HG02840 (cell line): Measurements from ENCODE around the gene MAGEA1.
"Not testable (repeated sequence)": the region's sequence is repeated elsewhere in the genome, so short reads cannot be mapped to it uniquely, and the experiment has no call there.

Source experiments
- ATAC-seq: cut with Tn5 transposase; IDR thresholded peaks from one replicate; pipeline ENCODE4 v1.9.1; 2021; ENCODE audit warnings: mild to moderate bottlenecking, moderate library complexity, moderate number of reproducible peaks; ENCODE audit not compliant: unreplicated experiment, low FRiP score

Gene MAGEA1, protein sequence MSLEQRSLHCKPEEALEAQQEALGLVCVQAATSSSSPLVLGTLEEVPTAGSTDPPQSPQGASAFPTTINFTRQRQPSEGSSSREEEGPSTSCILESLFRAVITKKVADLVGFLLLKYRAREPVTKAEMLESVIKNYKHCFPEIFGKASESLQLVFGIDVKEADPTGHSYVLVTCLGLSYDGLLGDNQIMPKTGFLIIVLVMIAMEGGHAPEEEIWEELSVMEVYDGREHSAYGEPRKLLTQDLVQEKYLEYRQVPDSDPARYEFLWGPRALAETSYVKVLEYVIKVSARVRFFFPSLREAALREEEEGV

DNA sequence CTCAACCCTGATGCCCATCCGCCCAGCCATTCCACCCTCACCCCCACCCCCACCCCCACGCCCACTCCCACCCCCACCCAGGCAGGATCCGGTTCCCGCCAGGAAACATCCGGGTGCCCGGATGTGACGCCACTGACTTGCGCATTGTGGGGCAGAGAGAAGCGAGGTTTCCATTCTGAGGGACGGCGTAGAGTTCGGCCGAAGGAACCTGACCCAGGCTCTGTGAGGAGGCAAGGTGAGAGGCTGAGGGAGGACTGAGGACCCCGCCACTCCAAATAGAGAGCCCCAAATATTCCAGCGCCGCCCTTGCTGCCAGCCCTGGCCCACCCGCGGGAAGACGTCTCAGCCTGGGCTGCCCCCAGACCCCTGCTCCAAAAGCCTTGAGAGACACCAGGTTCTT, at the start of gene MAGEA1:
TSS of gene MAGEA1 (plus strand) at position 154 of the 400 bp plus-strand sequence. CDS start 3,106 bp downstream, outside the sequence.
- no peak for ATAC-seq

DNA sequence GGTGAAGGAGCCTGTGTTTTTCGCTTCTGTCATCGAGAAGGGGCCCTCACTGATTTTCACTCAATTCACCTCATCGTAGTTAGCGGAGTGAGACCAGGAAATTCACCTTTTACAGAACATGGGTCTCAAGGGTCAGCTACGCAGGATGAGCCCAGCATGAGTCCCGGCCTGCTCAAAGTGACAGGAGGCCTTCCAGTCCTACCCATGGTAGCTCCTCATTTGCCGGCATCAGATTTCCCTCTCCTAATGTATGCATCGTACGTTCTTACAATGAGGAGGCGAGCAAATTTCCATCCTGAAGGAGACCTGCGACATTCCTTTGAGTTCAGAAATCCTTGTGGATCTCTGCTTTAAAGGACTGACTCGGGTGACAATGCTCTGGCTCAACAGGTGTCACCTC, 46.2 kb upstream of the MAGEA1 start:
- ATAC-seq = not testable (repeated sequence)

DNA sequence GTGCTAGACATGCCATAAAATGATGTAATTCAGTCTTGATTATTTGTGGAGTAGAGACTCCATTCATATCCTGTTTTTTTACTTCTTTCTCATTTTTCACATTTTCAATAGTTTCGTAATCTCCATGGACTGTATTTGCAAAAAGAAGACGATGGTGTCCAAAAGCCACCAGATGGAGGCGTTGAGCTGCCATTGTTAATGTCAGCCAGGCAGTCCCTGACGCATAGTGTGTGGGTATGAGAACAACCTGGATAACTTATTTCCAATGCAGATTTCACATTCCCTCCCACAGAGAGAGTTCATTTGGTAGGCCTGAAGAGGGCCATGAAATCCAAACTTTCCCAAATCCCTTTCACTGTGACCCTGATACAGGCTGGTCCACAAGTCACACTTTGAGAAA, 40.0 kb upstream of the MAGEA1 start:
- ATAC-seq = not testable (repeated sequence)

DNA sequence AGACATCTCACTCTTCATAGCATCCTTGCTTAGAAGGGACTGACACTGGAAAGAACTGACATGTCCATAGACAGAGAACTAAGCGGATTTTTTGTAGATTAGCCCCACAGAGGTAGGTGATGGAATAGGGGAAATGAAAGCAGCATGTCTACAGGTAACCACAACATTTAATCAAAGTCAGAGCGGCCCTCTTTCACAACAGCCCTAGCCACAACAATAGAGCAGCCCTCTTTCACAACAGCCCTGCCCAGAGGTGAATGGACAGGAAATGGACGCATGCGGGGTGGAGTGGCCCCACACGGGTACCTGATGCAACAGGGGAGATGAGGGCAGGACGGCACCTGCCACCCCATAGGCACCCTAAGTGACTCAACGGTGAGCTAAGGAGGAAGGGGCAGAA, 32.8 kb upstream of the MAGEA1 start:
- not testable (repeated sequence) for ATAC-seq

DNA sequence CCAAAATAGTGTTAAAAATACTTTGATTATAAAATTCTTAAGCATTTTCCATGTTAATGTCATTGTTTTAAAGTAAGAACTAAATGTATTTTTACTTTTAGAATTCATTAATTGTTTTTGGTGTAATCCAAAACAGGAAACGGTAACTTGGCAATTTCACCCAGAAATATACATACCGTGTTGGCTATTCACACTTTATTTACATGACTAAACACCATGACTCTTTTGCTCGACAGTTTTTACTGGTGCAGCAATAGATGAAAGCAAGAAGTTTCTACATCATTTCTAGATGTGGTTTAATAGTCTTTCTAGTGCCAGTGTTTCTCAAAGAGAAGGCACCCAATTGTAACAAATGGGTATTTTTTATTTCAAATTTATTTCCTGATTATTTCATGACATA, 25.6 kb upstream of the MAGEA1 start:
- no peak for ATAC-seq

DNA sequence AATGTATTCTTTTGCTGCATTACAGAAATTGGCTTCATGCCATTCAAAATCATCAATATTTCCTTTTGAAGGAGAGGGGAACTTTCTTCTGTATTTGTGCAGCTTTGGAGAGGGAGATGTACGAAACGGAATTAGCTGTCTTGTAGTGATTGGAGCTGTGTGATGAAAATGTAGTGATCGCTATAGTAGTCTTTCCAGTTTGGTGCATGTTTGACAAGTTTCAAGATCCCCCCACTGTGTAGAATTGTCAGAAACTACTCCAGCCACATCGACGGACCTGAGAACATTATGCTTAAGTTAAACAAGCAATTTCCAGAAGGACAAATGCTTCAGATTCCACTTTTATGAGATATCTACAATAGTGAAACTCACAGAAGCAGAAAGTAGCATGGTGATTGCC, 21.6 kb upstream of the MAGEA1 start:
- ATAC-seq = no peak

DNA sequence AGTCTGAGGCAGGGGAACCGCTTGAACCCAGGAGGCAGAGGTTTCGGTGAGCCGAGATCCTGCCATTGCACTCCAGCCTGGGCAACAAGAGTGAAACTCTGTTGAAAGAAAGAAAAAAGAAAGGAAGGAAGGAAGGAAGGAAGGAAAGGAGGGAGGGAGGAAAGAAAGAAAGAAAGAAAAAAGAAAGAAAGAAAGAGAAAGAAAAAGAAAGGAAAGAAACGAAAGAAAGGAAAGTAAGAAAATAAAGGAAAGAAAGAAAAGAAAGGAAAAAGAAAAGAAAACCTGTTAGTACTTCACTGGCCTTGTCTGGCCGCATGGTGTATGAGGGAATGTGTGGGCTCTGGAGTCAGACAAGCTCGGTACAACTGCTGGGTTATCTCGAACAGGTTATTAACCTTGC, 20.8 kb upstream of the MAGEA1 start:
- no peak for ATAC-seq

DNA sequence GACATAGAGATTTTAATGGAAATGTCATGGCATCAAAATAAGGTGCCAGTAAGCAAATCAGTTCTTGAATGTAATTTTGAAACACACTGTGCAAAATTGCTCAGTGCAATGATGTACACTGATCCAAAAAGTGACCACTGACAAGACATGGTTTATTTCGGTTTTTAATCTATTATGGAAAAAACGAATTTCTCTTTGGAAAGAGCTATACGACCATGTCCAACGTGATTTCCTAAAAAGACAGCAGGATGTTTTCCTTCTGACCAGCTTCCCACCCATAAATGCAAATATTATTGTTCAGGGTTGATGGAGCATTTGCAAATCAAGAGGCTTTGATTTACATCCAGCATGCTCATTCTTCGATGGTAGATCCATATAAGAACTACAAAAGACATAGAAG, 17.1 kb upstream of the MAGEA1 start:
- no peak for ATAC-seq

DNA sequence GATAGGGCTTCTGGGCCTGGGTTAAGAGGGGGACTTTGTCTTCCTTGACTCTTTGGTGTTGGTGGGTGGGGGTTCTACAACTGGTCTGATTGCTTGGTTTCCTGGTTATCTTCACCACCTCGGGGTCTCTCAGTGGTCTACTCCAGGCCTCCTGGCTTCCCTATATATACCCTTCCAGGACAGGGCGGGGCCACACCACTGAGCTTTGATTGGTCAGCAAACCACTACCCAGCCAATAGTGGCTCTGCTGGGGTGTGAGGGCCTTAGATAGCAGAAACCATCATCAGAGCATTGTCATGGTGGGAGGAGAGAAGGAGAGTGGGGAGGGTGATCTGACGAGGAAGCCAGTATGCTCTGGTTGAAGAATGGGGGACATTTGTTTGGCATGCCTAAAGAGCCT, 14.4 kb upstream of the MAGEA1 start:
- ATAC-seq = no peak

DNA sequence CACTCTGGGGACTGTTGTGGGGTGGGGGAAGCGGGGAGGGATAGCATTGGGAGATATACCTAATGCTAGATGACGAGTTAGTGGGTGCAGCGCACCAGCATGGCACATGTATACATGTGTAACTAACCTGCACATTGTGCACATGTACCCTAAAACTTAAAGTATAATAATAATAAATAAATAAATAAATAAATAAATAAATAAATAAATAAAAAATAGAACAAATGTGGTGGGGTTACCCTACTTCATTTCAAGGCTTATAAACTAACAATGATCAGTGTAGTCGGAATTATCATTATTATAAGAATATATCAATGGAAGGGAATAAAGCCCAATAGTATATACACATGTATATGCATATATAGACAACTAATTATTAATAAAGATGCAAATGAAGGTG, 10.7 kb upstream of the MAGEA1 start:
- not testable (repeated sequence) for ATAC-seq

DNA sequence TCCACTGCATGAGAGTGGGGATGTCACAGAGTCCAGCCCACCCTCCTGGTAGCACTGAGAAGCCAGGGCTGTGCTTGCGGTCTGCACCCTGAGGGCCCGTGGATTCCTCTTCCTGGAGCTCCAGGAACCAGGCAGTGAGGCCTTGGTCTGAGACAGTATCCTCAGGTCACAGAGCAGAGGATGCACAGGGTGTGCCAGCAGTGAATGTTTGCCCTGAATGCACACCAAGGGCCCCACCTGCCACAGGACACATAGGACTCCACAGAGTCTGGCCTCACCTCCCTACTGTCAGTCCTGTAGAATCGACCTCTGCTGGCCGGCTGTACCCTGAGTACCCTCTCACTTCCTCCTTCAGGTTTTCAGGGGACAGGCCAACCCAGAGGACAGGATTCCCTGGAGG, 2.7 kb downstream of the MAGEA1 start:
- no peak for ATAC-seq

DNA sequence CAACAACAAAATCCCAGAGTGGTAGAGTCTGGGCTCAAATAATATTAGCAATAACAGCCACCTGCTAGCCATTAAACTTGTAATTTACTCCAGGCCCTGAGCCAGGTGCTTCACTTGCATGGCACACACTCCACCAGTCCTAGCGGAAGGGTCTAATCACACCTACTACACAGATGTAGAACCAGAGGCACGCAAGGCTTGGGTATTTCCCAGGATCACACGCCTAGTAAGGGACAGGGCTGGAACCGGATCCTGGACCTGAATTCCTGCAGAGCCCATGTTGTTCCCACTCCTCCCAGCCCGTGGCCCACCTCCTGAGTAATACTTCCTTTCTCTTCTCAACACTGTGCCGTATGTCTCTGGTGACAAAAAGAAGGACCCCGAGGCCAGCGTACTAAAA, 5.7 kb downstream of the MAGEA1 start:
- ATAC-seq = no peak

DNA sequence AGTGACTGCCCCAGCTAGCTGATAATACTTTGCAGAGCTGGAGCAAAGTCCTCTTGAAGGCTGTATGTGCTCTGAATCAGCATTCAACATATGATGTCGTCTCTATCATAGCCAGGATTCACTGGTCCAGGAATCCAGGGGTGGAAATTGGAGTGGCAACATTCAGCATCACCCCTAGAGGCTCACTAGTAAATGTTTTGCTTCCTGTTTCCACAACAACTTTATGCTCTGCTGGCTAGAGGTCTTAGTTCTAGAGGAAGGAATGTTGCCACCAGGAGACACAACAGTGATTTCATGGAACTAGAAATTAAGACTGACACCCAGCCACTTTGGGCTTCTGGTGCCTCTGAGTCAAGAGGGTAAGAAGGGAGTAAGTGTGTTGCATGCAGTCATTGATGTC, 11.3 kb downstream of the MAGEA1 start:
- ATAC-seq = no peak

DNA sequence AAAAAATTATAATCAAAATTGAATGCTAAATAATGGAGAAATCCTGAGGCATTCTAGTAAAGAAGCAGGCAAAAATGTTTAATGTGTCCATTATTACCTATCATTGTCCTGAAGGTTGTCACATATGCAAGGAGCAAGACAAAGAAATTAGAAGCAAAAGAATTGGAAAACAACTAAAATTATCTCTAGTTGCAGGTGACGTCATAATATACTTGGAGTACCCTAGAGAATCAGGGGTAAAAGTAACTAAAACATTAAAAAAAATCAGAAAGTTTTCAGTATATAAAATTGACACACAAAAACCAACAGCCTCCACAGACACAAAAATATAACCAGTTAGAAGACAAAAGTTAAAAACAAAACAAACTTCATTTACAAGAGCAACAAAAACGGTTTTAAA, 21.4 kb downstream of the MAGEA1 start:
- ATAC-seq = no peak

DNA sequence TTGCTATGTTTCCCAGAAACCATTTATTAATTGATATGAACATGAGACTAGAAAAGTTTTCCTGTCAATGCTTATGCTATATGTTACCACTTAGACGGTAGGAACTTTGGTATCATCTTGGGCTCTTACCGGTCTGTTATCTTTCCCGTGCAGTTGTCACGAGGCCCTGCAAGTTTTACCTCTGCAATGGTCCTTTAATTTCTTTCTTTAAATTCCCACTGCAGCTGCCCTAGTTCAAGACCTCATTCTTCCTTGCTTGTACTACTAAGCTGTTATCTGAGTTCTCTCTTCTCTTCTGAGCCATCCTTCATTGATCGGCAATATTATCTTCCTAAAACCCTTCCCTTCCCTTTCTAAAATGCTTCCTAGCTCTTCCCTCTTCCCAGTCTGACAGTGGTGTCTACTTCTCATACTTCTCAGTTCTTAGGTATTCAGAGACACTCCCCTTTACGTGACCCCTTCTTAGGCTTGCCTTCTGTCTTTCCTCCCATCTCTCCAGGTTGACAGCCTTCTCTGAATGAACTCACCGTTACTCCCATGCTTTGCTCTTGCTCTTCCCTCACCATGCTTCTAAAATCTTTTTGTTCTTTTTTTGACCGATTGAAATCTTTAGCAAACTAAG, 27.5 kb downstream of the MAGEA1 start:
- ATAC-seq = no peak

DNA sequence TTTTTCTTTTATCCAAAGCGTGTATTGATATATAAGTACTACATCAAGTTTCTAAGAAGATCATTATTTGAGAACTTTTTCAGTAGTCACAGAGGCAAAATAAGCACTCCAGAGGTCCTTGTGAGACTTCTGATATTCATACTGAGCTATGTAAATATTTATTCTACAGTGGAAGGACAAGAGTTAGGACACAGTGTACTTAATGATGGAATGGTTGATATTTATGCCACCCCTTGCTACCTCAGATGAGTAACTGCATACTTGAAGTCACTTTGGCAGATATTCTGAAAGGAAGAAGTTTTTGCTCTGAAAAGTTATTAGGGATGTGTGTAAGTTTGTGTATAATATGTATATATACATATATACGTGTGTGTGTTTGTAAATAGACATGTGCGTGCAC, 30.3 kb downstream of the MAGEA1 start:
- no peak for ATAC-seq

DNA sequence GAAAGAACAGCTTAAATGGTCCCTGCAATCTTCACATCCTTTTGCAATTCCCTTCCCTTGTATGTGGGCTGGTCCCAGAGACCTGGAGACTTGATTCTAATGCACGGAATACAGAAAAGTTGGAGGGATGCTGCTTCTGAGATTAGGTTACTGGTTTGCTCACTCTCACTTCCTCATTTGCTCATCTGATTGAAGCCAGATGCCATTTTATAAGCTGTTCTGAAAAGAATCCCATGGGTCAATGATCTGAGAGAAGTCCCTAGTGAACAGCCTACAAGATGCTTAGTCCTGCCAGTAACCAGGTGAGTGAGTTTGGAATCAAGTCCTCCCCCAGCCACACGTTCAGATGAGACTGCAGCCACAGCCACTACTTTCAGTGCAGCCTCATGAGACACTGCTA, 35.9 kb downstream of the MAGEA1 start:
- ATAC-seq = no peak

DNA sequence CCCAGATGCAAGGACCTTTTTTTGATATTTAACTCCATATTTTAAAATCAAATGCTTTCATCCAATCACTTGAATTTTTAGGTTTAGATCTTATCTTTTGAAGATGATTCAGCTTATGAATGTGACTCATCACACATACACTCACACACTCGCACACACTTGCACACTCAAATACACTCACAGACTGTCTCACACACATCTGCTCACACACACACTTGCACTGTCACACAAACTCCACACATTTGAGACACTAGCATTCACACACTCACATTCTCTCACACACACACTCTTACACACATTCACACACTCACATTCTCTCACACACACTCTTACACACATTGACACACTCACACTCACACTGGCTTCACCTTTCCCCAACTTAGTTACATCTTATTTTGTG, 37.8 kb downstream of the MAGEA1 start:
- no peak for ATAC-seq

DNA sequence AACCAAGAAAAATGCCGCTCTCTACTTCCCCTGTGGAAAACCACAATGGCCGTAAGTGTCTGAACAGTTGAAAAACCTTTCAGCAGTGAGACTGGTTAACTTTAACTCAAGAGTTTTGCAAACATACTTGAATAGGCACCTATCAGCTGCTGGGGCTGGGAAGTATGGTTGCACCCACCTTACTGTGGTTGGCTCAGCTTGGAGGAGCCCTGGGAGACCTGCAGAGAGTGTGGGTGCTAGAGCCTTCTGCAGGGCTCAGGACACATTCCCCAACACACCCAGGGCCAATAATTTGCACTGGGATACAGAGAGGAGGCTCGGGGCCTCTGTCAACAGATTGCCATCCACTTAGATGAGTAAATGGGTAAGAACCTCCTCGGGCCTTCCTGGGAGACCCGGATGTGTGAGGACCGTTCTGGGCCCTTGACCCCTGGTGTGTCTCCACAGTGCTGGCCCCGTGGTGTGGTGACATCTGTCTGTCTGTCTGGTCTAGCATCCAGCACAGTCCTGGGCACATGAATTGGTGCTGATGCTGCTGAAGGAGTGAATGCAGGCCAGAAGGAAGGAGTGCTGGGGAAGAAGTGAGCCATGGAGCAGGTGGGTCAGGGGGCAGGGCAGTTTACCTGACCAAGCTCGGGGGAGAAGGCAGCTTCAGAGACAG, 46.5 kb downstream of the MAGEA1 start:
- no peak for ATAC-seq

DNA sequence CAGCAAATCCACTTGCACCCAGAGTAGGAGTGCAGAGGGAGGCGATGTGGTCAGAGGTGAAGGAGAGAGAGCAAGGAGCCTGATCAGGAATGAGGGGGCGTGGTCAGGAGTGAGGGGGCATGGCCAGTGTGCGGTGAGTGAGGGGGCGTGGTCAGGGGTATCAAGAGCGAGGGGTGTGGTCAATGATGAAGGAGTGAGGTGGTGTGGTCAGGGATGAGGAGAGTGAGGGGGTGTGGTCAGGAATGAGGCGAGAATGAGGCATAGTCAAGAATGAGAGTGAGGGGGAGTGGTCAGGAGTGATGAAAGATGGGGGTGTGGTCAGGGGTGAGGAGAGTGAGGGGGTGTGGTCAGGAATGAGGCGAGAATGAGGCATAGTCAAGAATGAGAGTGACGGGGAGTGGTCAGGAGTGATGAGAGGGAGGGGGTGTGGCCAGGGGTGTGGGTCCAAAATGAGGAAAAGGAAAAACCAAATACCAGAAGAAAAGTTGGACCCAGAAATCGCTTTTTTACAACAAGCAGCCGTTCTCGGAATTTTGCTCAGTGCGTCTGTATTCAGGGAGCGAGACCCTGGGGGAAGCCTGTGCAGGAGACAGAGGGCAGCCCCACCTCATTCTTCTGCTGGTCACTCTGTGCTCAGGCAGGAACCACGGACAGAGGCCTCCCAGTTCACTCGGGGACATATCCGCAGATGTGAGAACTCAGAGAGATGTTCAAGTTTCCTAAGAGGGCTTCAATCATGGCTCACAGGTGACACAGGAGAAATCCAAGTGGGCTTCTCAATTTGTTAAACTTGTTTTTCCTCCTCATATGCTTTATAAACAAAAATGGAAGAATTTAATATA, 47.5 kb downstream of the MAGEA1 start:
- ATAC-seq = no peak
